CD4-positive, alpha-beta T cell treated with Interleukin-21 for 1 hour (primary cell): Measurements from ENCODE around the gene CADPS.

Experiments
- DNase-seq: peaks from one replicate; pipeline ENCODE4 v3.0.0-alpha.2; 2020

Gene CADPS

GRCh38 chr3:62548528-62549205 lies 326.5 kb downstream of the CADPS start:
- no peak for DNase-seq

- no peak for DNase-seq
These were observed 328.9 kb downstream of the CADPS start for GRCh38 chr3:62546266-62546665.

DNA sequence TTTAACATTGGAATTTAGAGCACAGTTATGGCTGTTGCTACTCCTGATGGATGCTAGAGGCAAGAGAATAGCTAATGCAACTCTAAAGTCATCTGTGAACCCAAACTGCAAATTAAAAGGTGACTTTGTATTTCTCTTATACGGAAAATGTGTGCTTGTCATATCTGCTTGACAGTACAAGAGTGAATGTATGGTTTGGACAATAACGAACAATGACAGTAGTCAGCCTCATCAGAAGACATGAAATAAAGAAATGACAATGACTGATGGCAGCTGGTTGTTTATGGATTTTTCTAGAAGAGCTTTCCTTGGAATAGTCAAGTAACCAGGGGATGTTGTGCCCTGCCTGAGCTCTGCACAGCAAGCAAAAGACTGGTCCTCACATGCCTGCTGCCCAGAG lies 333.0 kb downstream of the CADPS start:
- DNase-seq, result no peak

DNA sequence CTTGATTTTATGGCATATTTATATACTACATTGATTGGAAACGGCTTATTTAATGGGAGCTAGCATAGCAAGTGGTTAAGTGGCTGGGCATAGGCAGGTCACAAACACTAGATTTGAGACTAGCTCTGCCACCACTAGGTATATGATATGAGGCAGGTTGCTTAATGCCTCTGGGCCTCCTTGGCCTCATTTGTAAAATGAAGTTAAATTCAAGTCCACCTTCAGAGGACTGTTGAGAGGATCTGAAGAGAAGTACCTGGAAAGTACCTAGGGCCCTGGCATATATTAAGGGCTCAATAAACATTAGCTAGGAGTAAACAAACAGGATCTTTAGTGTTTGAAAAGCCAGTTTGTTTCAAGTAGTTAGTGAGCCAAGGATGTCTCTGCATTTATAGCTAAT lies 335.5 kb downstream of the CADPS start:
- no peak for DNase-seq

DNA sequence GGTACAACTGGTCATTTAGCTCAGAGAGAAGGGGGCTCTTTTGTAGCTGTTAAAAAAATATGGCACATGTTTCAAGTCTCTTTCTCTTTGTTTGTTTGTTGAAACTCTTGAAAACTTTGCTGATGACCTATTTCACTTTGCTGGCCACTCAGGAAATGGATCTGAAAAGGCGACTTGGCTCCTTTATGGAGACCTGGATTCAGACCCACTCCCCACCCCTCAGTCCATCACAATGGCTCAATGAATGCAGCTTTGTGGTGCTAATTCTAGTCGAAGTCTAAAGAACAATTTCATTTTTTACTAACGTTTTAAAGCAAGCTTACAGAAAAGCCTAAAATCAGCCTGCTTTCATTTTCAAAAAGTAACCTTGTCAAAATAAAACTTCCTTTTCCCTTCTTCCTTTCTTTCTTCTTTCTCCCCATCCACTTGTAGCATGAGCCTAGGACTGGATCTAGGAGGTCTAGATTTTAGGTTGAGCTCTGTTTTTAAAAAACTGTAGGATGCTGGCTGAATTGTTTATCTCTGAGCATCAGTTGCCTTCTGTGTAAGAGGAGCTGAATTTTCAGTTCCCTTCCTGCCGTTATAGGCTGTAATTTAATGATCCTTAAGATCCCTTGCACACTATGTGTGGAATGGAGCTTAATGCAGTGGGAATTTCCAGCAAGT lies 336.4 kb downstream of the CADPS start:
- no peak for DNase-seq

- DNase-seq, result no peak
These were observed 340.9 kb downstream of the CADPS start for GRCh38 chr3:62534326-62534725.

DNA sequence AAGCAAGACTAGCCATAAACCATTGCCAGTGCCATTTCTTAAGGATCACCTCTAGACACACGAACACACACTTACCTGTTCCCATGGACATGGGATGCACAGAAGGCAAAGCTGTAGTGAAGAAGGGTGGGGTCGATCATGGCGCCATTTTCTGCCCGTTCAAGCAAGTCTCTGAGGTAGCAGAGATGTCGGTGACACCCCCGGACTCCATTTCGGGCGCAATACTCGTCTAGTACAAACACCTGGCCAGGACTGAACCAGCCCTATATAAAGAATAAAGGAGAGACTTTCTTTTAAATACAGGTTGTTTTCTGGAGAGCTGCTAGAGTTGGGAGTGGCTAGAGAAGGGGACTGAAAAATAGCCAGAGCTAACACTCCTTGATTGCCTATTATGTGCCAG lies 342.4 kb downstream of the CADPS start:
- DNase-seq, result no peak

DNA sequence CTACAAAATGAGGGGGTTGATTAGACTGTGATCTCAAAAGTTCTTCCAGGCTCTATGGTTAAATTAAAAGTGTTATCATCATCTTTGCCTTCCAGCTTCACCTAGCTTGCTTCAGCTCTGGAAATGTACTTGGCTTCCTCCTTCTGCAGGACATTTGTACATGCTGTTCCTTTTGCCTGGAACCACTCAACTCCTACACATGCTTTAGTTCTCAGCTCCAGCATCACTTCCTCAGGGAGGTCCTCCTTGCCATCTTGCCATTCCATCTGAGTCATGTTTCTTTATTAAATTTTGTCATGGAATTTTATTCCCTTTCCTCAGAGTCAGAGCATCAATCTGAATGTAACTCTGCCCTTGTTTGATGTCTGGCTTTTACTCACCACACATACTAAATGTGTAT lies 343.2 kb downstream of the CADPS start:
- no peak for DNase-seq

DNA sequence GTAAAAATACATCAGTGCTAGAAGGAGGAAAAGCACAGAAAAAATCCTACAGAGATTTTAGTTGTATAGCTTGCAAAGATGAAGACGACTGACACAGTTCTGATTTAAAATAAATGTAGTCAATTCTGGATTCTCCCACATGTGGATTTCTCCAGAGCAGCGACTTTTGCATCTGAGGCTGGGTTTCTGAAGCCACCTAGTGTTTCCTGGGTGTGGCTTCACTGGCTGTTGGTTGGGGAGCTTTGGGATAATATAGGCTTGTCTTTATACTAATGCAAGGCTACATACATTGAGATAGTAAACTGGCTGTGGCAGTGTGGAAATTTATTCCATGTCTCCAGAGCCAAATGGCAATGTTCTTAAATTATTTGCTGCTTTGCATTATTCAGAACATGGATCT lies 343.7 kb downstream of the CADPS start:
- no peak for DNase-seq

- no peak for DNase-seq
These were observed 346.0 kb downstream of the CADPS start for GRCh38 chr3:62529230-62529629.

DNA sequence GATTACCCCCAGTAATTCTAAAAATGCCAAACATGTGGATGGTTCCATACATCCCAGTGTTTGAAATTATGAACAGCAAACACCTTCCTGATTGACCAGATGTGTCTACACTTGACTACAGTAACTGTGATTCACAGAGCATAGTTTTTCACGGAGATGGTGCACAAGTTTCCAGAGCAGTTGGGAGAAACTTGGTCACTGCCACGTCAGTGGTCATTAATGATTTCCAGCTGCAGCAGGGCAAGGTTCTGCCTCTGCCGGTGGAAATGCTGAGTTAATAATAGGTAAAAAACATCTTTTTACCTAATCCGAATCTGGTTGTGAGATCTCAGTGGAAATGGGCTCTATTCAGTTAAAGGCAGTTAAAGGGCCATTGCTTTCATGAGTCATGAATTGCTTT lies 347.7 kb downstream of the CADPS start:
- DNase-seq, result no peak

- DNase-seq, result no peak
These were observed 349.9 kb downstream of the CADPS start for GRCh38 chr3:62525281-62525680.

DNA sequence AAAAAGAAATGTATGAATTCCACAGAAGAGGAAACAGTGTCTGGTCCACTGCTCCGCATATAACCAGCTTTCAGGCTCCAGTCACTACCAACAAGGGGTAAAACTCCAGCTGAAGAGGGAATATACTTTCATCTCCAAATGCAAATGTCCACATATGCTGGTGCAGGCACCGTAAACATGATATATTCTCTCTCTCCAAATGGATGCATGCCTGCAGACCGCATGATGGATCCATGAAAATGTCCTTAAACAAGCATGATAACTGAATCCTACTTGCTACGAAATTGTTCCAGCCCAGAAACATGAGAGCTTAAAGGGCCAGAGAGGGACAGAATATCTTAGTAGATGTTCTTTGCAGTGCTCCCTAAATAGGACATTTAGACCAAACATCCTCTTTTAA lies 351.5 kb downstream of the CADPS start:
- no peak for DNase-seq

- no peak for DNase-seq
These were observed 353.6 kb downstream of the CADPS start for GRCh38 chr3:62521464-62522105.

DNA sequence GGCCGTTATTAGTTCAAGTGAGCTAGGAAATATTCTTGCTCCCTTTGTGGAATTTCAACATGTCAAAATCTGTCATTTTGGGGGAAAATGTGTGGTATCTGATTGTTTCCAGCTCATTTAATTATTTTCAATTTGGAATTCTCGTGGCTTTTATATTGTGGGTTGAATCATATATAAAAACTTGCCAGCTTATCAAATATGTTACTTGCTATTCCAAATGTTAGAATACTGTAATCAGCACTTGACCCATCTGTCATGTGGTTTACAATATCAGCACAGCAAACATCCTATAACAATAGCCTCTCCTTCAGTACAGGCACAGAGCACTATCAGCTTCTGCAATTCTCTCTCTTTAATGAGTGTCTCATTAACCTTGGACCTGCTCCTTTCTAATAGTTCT lies 371.7 kb downstream of the CADPS start:
- no peak for DNase-seq

- no peak for DNase-seq
These were observed 372.6 kb downstream of the CADPS start for GRCh38 chr3:62502315-62503300.

- no peak for DNase-seq
These were observed 373.9 kb downstream of the CADPS start for GRCh38 chr3:62501289-62501668.

DNA sequence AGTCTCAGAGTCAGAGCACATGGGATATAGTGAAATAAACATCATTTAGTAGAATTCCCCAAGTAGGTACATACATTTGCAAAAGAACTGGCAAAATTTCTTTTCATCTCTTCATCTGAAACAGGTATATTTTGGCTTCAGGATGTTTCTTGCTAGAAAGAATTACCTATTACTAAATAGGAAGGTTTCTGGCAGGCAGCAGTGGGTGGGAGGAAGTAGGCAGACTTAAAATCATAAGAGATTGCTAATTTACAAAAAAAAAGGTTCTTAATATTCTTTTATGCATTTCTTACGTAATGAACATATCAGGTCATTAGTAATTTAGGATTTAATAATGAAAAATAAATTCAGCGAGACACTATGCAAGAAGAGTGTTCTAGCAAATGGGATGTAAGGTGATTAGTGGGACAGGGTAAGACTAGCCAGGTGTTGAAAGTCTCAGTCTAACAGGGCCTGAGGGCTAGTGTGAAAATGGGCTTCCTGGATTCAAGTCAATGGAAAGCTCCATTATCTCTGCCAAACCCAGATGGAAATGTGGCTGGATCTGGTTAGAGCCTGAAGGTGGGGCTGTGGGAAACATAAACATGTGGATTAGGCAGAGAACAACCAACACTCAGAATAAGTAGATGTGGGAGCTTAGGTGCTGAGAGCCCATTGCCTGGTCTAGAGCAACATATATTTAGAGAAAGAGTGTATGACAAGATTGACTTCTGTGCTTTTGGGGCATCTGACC lies 374.5 kb downstream of the CADPS start:
- DNase-seq, result no peak

DNA sequence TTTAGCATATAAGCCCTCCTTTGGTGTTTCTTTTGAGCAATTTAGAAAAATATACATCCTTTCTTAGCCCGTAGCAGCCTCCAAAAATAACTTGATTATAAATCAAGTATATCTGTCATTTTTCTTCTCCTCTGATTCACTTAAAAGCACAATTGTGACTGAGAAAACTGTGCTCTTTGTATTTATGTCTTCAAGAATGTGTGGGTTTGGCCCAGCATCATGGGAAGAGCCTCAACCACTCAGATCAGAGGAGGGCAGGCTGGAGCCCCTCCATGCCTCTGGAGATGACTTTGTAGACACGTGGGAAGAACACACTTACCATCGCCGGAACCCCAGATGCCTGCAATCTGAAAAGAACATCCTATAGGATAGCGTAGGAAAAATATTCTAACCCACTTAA lies 378.1 kb downstream of the CADPS start:
- DNase-seq, result no peak

GRCh38 chr3:62496503-62496902 lies 378.7 kb downstream of the CADPS start:
- DNase-seq, result no peak

DNA sequence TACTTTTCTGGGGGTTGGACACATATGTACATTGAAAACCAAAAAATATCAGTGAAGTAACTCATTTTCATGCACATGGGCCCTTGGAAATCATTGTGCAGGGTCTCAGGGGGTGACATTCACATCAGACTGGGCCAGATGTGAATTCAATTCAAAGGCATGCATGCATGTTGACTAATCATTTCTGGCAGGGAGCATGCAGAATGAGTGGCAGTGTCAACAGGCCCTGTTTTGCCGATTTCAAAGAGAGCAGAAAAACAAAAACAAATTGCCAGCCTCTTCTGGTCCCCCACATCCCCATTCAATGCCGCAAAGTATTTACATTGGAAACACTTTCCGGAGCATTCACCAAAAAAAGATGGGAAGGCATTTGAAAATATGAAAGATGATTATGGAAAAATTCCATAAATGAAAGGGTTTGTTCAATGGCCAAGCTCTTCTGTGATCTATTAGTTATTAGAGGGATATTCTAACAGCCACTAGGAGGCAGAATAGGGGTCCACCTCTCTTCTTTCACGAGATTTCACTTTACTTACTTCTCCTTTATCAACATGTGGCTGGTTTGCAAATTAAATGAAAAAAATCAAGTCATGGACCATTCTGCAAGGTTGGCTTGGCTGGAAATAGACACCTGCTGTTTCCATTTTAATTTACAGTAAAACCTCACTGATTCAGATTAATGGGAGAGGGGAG lies 382.0 kb downstream of the CADPS start:
- DNase-seq, result no peak

GRCh38 chr3:62482961-62483360 lies 392.3 kb downstream of the CADPS start:
- DNase-seq, result no peak
